K562 (cell line): ENCODE data around the gene FAM78B. TPM values are rescaled to one million over a fixed set of nuclear protein-coding genes. Genes with fewer than 3 reads are reported as not detected.

Experiments used
- ATAC-seq: fragments of 200-7000 bp; cut with Tn5 transposase; 3 replicates; pipeline ENCODE4 v1.9.1; 2020; ENCODE audit warnings: moderate library complexity
- BruUV-seq: library from RNA; stranded (reverse); fragments of 400-500 nt; replicated peaks from 2 replicates; lab custom pipeline; 2021; lab: Mats Ljungman, UMichigan
- CTCF ChIA-PET: fragments of 300-600 bp; formaldehyde crosslinking; extraction: SDS; loops from one replicate; lab custom pipeline; 2021; ENCODE audit warnings: low intra/inter-chr PET ratio; lab: Yijun Ruan, JAX
- POLR2A ChIA-PET: fragments of 300-600, 350-650 bp; sonication (Branson Sonifier 250); formaldehyde crosslinking; extraction: SDS; loops from one replicate; lab custom pipeline; 2021; ENCODE audit warnings: antibody characterized with exemption, inconsistent platforms; lab: Yijun Ruan, JAX
- DNase-seq, 4 experiments: peaks; one replicate each; pipeline versions ENCODE4 v3.0.0 to v3.0.0-alpha.2; 2011 to 2018; ENCODE audit warnings: low spot score in 3 of 4, mixed read lengths in 3 of 4; ENCODE audit errors: extremely low read depth in 1 of 4
- FAIRE-seq: peaks from 2 replicates; lab custom pipeline; 2011; peaks lifted over from hg19 to GRCh38; lab: Jason Lieb, UNC
- H2AFZ ChIP-seq: 2 replicates; pipeline ENCODE4 v1.6.0; 2011; ENCODE audit warnings: low read depth, low read length, control low read depth, inconsistent platforms
- H3K27ac ChIP-seq: fragments of 200-600 bp; 3 replicates; pipeline ENCODE4 v1.8.0; 2011; ENCODE audit warnings: low read depth, mild to moderate bottlenecking, control low read depth, inconsistent platforms, low read length, moderate library complexity, mixed read lengths; ENCODE audit errors: extremely low read depth
- H3K27me3 ChIP-seq, 2 experiments: fragments of 300-600 bp in 1 of 2; 2 replicates in 1 of 2; 3 replicates in 1 of 2; pipeline versions ENCODE4 v1.6.0 to v1.8.0; 2011; ENCODE audit warnings: inconsistent platforms in 2 of 2, low read length in 2 of 2, mild to moderate bottlenecking in 1 of 2, mixed read lengths in 1 of 2, moderate library complexity in 1 of 2; ENCODE audit not compliant: control insufficient read depth in 2 of 2, insufficient read depth in 2 of 2
- H3K36me3 ChIP-seq: fragments of 300-600 bp; 3 replicates; pipeline ENCODE4 v1.8.0; 2011; ENCODE audit warnings: mild to moderate bottlenecking, low read length, inconsistent platforms; ENCODE audit not compliant: control insufficient read depth, insufficient read depth
- H3K4me1 ChIP-seq, 2 experiments: fragments of 200-600 bp in 1 of 2; replicated peaks in 1 of 2; 2 replicates in 1 of 2; 3 replicates in 1 of 2; pipeline versions ENCODE4 v1.5.1 to v1.8.0; 2011; ENCODE audit warnings: inconsistent platforms in 2 of 2, low read length in 2 of 2, mild to moderate bottlenecking in 1 of 2, mixed read lengths in 1 of 2, moderate library complexity in 1 of 2; ENCODE audit not compliant: control insufficient read depth in 2 of 2, insufficient read depth in 2 of 2
- H3K4me2 ChIP-seq: 2 replicates; pipeline ENCODE4 v1.6.1; 2011; ENCODE audit warnings: low read length, control low read depth, inconsistent platforms, mixed read lengths; ENCODE audit not compliant: insufficient read depth
- H3K4me3 ChIP-seq: fragments of 200-600 bp; sonication (generic), shearing (Covaris generic); 2 replicates; pipeline ENCODE4 v1.5.1; 2016; ENCODE audit warnings: control low read depth, inconsistent platforms
- H3K79me2 ChIP-seq: fragments of 200-600 bp; 3 replicates; pipeline ENCODE4 v1.8.0; 2011; ENCODE audit warnings: low read length, inconsistent platforms; ENCODE audit not compliant: control insufficient read depth, insufficient read depth
- H3K9ac ChIP-seq, 2 experiments: 2 replicates each; pipeline versions ENCODE4 v1.6.0 to v1.6.1; 2011; ENCODE audit warnings: low read depth in 2 of 2, low read length in 2 of 2, control low read depth in 1 of 2, inconsistent platforms in 1 of 2, mild to moderate bottlenecking in 1 of 2, mixed read lengths in 1 of 2; ENCODE audit not compliant: insufficient read depth in 1 of 2
- H3K9me1 ChIP-seq: one replicate; pipeline ENCODE4 v1.6.0; 2011; ENCODE audit warnings: inconsistent platforms, mild to moderate bottlenecking, low read length, moderate library complexity; ENCODE audit not compliant: control insufficient read depth, insufficient read depth
- H3K9me3 ChIP-seq: replicated peaks from 2 replicates; pipeline ENCODE4 v1.5.1; 2011; ENCODE audit warnings: low read depth, low read length, inconsistent platforms; ENCODE audit not compliant: control insufficient read depth, insufficient read depth
- H4K20me1 ChIP-seq: replicated peaks from 2 replicates; pipeline ENCODE4 v1.6.1; 2011; ENCODE audit warnings: low read length, inconsistent platforms, mixed read lengths; ENCODE audit not compliant: control insufficient read depth, insufficient read depth
- DIDO1 ChIP-seq: fragments of 450-650 bp; IDR thresholded peaks from 2 replicates; pipeline ENCODE4 v1.6.1; 2016; ENCODE audit warnings: low read depth, missing biosample characterization, missing genetic modification characterization
- MEIS2 ChIP-seq: fragments of 450-650 bp; IDR thresholded peaks from 2 replicates; pipeline ENCODE4 v1.6.1; 2014; ENCODE audit warnings: mild to moderate bottlenecking; ENCODE audit not compliant: partially characterized antibody
- MYC ChIP-seq, 2 experiments: fragments of 250-450 bp in 1 of 2; sonication (Bioruptor Pico) in 1 of 2; IDR thresholded peaks; 2 replicates each; pipeline versions ENCODE4 v1.5.1 to v1.6.1; 2012 to 2021; ENCODE audit warnings: low read depth in 2 of 2, borderline replicate concordance in 1 of 2, improper control_type of control experiment in 1 of 2, low read length in 1 of 2, mild to moderate bottlenecking in 1 of 2, moderate library complexity in 1 of 2
- SMC3 ChIP-seq: conservative IDR thresholded peaks from 2 replicates; pipeline ENCODE4 v1.6.1; 2011; ENCODE audit warnings: low read depth, low read length, improper control_type of control experiment; ENCODE audit not compliant: insufficient read depth
- STAT5A ChIP-seq: IDR thresholded peaks from 2 replicates; pipeline ENCODE4 v1.6.1; 2012; ENCODE audit warnings: low read length, inconsistent platforms, borderline replicate concordance
- TGIF2 ChIP-seq: sonication (generic); formaldehyde crosslinking; IDR thresholded peaks from 2 replicates; pipeline ENCODE4 v1.8.1; 2022; ENCODE audit warnings: mild to moderate bottlenecking, missing genetic modification reagents, moderate library complexity
- ZNF133 ChIP-seq: fragments of 250-450 bp; sonication (Bioruptor Pico); IDR thresholded peaks from 2 replicates; pipeline ENCODE4 v1.4.0; 2020; ENCODE audit warnings: mild to moderate bottlenecking
- ZNF24 ChIP-seq: fragments of 450-650 bp; IDR thresholded peaks from 2 replicates; pipeline ENCODE4 v1.6.1; 2016
- WGBS: fragments of 100-300 bp; shearing (Covaris generic); methylation state at CpG from one replicate; pipeline ENCODE4 v1.1.6; 2016; ENCODE audit warnings: low coverage, mixed read lengths; ENCODE audit not compliant: insufficient coverage; ENCODE audit errors: missing lambda C conversion rate; 5-methylcytosine and 5-hydroxymethylcytosine counted together
- in situ Hi-C: fragments of 300-500 bp; cut with MboI; formaldehyde crosslinking; loops from 4 replicates; pipeline ENCODE4 v1.15.0; 2018; ENCODE audit warnings: inconsistent platforms, mixed read lengths
- intact Hi-C: fragments of 100-400 bp; cut with micrococcal nuclease; formaldehyde crosslinking; loops from 2 replicates; pipeline ENCODE4 v1.14.2; 2022
- polyA plus RNA-seq, 8 experiments: library from polyadenylated mRNA; depleted of rRNA in 4 of 8; stranded (reverse) in 5 of 8; unstranded in 3 of 8; fragments of >200 nt; fragmentation: Nextera tagmentation in 2 of 8; fragmentation: Illumina TruSeq in 1 of 8; extraction: Ambion mirVana in 2 of 8; extraction: Trizol in 1 of 8; gene quantifications; 2 replicates each; pipeline versions ENCODE4 v1.2.1 to v1.2.3, GENCODE V29; 2011 to 2014; ENCODE audit warnings: inconsistent platforms in 1 of 8, missing spikeins in 1 of 8
- total RNA-seq, 7 experiments: library from RNA; depleted of rRNA in 6 of 7; stranded (reverse); fragments of >200 nt in 6 of 7; fragmentation: Illumina TruSeq in 2 of 7; extraction: Trizol in 2 of 7; gene quantifications; 2 replicates each; pipeline versions ENCODE4 v1.2.1 to v1.2.3, GENCODE V29; 2011 to 2021; ENCODE audit warnings: low replicate concordance in 1 of 7
- TF ChIP-seq, protein P1 (sequence below): sonication (generic); formaldehyde crosslinking; IDR thresholded peaks from 2 replicates; pipeline ENCODE4 v1.8.0; 2022; ENCODE audit warnings: mild to moderate bottlenecking, missing genetic modification reagents

FAM78B gene
- total and polyA plus RNA-seq, 9 of the 15 experiments (the other 6 are each of a cell fraction or from before 2014, with no cell fraction given), result 0.04 to 0.43 (median 0.29) TPM; not detected in 1

DNA sequence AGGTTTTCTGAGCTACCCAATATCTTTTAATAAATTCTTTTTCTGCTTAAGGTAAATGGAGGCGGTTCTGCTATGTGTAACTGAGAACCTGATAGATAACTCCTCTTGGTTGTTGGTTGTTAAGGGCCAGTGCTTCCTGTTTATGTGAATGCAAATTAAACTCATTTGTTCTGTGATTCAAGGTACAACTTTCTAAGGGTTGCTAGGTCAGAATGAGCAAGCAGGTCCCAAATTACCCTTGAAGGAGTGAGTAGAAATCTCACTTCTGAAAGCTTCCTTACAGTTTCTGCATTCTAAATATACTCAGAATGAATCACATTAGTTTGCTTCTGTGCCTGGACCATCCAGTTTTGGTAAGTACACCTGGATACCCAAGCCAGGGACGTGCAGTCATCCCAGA is 15.5 kb upstream of the FAM78B start:
- CTCF ChIA-PET, result no interaction called here
- no TSS peak for BruUV-seq
- TF ChIP-seq ZNF133 (CRISPR knock-in tag), result no peak
- no peak for TF ChIP-seq MEIS2
- no peak for TF ChIP-seq MYC (IDR thresholded peaks at IDR 0.05; ENCODE audit: low read depth, low read length)
- no peak for TF ChIP-seq MYC (CRISPR knock-in tag; IDR thresholded peaks at IDR 0.05; ENCODE audit: borderline replicate concordance, low read depth)
- TF ChIP-seq SMC3, result no peak
- TF ChIP-seq ZNF24, result no peak
- no peak for TF ChIP-seq DIDO1 (tag)
- no peak for TF ChIP-seq TGIF2 (CRISPR knock-in tag)
- TF ChIP-seq, protein P1, sequence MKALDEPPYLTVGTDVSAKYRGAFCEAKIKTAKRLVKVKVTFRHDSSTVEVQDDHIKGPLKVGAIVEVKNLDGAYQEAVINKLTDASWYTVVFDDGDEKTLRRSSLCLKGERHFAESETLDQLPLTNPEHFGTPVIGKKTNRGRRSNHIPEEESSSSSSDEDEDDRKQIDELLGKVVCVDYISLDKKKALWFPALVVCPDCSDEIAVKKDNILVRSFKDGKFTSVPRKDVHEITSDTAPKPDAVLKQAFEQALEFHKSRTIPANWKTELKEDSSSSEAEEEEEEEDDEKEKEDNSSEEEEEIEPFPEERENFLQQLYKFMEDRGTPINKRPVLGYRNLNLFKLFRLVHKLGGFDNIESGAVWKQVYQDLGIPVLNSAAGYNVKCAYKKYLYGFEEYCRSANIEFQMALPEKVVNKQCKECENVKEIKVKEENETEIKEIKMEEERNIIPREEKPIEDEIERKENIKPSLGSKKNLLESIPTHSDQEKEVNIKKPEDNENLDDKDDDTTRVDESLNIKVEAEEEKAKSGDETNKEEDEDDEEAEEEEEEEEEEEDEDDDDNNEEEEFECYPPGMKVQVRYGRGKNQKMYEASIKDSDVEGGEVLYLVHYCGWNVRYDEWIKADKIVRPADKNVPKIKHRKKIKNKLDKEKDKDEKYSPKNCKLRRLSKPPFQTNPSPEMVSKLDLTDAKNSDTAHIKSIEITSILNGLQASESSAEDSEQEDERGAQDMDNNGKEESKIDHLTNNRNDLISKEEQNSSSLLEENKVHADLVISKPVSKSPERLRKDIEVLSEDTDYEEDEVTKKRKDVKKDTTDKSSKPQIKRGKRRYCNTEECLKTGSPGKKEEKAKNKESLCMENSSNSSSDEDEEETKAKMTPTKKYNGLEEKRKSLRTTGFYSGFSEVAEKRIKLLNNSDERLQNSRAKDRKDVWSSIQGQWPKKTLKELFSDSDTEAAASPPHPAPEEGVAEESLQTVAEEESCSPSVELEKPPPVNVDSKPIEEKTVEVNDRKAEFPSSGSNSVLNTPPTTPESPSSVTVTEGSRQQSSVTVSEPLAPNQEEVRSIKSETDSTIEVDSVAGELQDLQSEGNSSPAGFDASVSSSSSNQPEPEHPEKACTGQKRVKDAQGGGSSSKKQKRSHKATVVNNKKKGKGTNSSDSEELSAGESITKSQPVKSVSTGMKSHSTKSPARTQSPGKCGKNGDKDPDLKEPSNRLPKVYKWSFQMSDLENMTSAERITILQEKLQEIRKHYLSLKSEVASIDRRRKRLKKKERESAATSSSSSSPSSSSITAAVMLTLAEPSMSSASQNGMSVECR (CRISPR knock-in tag), result no peak
- no peak for TF ChIP-seq STAT5A
- no peak overlapping the region for H3K4me2 ChIP-seq
- no peaks in the 10 kb centered on the region for H3K36me3 ChIP-seq
- no peaks in the 10 kb centered on the region for H4K20me1 ChIP-seq
- H3K9ac ChIP-seq, result no peak overlapping the region
- no peaks in the 10 kb centered on the region for H3K9me3 ChIP-seq
- H3K27ac ChIP-seq, result no peak overlapping the region
- no peaks in the 10 kb centered on the region for H3K79me2 ChIP-seq
- in situ Hi-C loops (loop anchor here (25.0 kb wide), 1 partner anchor 1505 kb away; no protein-coding TSS in a partner anchor), intact Hi-C loops (no loop called here)
- peaks cover 2 to 3% of the 10 kb centered on the region in 2 experiments; a peak in 3 of 5 replicates for H3K27me3 ChIP-seq
- no peak overlapping the region for H2AFZ ChIP-seq
- ATAC-seq, result no peak
- H3K9me1 ChIP-seq, result no peaks in the 10 kb centered on the region
- WGBS, result 0% methylated on average over 2 of the region's 2 CpGs
- DNase-seq, result no peak
- H3K4me1 ChIP-seq, result no peaks in the 10 kb centered on the region
- no peak overlapping the region for H3K4me3 ChIP-seq
- no peak for FAIRE-seq
- POLR2A ChIA-PET, result interaction anchor here (1.2 kb wide), 2 partner anchors 12 to 38 kb away, joined by 3 read pairs; no protein-coding TSS in a partner anchor
